Activated CD4-positive, alpha-beta T cell treated with anti-CD3 and anti-CD28 coated beads, Interleukin-2, Interleukin-6, amounts not matched to agents 100 ng/mL and 50 ng/mL, durations not matched to agents 16 hours and 8 hours (primary cell): Measurements from ENCODE around the gene ATP2C2.

Experiments used
- DNase-seq: peaks from one replicate; pipeline ENCODE4 v3.0.0-alpha.2; 2020

ATP2C2 gene

DNA sequence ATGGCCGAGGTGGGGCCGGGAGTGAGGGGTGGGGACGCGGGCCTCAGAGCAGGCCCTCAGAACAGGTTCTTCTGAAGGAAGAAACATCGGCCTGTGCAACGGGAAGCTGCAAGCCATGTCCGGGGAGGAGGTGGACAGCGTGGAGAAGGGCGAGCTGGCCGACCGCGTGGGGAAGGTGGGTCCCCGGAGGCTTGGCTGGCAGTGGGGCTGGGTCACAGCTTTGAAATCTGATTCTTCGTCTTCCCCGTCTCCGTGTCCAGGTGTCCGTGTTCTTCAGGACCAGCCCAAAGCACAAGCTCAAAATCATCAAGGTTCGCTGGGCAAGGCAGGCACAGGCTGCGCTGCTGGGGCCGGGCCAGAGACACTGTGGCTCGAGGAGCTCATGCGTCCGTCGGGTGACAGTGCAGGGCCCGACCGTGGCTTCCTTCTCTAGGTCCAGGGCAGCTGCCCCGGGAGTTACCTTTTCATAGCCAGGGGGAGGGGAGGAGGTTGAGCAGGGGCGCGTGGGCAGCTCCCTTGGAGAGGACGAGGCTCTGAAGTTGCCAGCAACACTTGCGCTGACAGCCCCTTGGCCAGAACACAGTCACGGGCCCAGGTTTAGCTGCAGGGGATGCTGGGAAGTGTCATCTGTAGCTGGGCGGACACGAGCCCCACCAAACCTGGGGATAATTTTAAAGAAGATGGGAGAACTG lies 84.9 kb downstream of the ATP2C2 start:
- DNase-seq: no peak

DNA sequence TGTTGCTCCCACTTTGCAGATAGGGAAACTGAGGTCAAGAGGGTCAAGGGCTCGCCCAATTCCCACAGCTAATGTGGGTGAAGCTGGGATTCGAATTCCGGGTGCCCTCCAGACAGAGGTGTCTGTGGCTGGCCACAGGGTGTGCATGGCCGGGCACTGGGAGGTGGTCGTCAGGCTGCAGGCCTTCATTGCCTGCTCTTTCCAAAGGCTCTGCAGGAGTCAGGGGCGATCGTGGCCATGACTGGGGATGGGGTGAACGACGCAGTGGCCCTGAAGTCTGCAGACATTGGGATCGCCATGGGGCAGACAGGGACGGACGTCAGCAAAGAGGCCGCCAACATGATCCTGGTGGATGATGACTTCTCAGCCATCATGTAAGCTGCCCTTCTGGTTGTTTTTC lies 86.3 kb downstream of the ATP2C2 start:
- no peak for DNase-seq

DNA sequence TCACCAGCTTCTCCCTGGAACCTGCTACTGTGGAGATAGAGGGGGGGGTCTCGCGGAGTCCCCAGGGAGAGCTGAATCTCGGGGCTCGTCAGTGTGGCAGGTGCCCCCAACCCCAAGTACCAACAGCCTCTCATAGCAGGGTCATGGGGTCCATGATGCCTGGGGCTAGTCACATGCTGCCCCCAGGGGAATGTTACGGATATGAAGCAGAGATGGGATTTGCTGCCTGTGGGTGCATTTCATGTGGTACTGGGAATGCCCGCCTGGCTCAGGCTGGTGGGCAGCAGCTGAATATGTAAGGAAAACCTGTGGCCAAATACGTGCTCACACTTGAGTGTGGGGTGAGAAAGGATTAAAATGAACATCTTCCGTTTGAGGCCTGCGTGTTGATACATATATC lies 86.7 kb downstream of the ATP2C2 start:
- DNase-seq: no peak

- DNase-seq: no peak
Measured at GRCh38 chr16:84458606-84459532, 90.5 kb downstream of the ATP2C2 start.

DNA sequence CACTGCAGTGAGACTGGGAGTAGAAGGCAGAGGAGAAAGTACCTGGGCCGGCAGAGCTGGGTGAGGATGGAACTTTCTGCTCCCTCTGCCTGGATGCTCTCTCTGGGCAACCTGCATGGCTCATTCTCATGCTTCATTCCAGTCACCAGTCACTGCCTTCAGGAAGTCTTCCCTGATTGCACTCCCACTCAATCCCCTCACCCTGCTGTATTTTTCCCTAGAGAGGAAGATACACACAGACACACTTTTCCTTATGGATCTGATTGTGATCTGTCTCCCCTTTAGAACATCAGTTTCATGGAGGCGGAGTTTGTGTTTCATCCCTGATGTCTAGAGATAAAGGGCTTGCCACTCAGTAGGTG lies 91.2 kb downstream of the ATP2C2 start:
- no peak for DNase-seq

DNA sequence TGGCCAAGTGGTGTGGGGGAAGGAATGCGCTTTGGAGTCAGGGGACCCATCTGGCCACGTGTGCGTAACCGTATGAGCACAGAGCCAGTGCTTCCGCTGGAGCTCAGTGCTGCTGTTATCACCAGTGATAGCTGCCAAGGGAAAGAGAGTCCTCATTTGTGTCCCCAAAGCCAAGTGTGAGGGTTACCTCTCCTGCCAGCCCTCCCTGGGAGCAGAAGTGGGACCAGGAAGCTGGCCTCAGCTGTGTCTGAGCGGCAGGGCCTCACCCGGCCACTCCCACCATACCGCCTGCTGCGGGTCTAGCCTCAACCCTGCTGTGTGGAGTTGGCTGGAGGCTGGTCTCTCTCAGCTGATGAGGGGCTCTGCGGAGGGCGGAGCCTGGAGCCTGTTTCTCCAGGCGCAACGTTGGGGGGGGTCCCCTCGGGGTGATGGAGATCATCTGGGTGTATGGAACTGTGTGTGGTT lies 91.6 kb downstream of the ATP2C2 start:
- no peak for DNase-seq

- no peak for DNase-seq
Measured at GRCh38 chr16:84460406-84461028, 92.2 kb downstream of the ATP2C2 start.

- no peak for DNase-seq
Measured at GRCh38 chr16:84461029-84461412, 92.7 kb downstream of the ATP2C2 start.

DNA sequence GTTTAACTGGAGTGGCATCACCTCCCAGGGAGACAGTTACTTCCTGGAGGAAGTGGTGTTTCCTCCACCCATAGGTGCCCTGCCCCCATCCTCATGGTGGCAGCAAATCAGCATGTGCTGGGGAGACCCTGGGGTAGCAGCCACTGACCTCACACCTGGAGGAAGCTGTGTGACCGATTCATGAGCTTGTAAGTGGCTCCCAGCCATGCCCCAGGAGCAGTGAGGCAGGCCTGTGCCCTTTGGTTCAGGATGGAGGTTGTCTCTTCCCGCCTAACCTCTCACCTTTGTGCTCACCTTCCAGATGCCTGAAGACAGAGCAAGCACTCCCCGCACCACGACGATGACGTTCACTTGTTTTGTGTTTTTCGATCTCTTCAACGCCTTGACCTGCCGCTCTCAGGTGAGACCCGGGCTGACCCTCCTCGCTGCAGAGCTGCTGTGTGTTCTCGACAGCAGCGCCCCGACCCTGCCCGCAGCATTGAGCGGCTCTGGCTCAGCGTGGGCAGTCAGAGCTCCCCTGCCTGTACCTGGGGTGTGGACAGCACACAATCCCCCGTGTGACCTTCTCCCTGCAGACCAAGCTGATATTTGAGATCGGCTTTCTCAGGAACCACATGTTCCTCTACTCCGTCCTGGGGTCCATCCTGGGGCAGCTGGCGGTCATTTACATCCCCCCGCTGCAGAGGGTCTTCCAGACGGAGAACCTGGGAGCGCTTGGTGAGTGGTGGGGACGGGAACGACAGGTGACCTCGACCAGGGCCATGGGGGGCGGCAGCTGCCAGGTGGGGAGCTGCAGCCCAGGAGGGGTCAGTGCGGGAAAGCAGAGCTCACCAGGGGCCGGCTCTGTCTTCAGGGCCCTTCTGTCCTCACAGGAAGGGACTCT lies 93.3 kb downstream of the ATP2C2 start:
- no peak for DNase-seq

GRCh38 chr16:84462296-84463210 lies 94.2 kb downstream of the ATP2C2 start:
- DNase-seq: no peak

DNA sequence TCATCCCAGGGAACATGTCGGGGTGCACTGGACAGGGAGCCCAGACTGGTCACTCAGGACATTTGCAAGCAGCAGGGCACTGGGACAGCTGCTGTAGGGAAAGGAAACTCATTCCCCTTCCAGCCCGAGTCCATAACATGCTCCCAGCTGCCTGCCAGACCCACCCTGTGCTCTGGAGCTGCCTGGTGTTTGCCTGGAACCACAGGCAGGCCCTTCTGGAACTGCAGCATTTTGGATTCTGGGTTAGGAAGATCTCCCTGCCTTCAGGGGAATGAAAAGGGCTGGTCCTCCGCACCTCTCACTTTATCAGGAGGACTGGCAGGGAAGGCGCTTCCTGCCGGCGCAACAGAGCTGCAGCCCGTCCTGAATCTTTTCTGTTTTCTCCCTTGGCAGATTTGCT lies 94.9 kb downstream of the ATP2C2 start:
- DNase-seq: no peak

DNA sequence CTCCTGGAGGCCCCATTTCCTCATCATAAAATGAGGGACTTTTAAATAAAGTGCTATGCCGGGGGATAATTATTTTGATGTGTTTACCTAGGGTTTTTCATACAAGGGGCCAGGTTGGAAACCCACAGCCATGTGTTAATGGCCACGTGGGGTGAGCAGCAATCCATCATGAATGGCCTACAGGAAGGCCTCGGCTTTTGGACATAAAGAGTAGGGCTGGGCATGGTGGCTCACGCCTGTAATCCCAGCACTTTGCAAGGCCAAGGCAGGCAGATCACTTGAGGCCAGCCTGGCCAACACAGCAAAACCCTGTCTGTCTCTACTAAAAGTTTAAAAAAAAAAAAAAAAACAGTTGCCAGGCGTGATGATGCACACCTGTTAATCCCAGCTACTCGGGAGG lies 95.8 kb downstream of the ATP2C2 start:
- DNase-seq: no peak

DNA sequence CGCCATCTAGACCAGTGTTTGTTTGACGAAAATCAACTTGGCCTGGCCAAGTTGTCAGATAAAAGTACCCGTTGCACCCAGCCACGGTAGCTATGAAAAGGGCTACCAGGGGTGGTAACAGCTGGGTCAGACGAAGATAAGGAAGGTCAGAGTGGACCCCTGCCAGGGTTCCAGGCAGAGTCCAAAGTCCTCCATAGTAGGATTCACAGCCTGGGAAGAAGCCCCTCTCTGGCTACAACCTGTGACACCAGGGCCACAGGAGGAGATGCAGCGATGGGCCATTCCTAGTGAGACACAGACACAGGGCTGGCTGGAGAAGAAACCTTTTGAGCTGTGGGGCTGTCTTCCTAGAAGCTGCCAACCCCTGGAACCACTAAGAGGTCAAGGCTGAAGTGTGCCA lies 96.8 kb downstream of the ATP2C2 start:
- DNase-seq: no peak

DNA sequence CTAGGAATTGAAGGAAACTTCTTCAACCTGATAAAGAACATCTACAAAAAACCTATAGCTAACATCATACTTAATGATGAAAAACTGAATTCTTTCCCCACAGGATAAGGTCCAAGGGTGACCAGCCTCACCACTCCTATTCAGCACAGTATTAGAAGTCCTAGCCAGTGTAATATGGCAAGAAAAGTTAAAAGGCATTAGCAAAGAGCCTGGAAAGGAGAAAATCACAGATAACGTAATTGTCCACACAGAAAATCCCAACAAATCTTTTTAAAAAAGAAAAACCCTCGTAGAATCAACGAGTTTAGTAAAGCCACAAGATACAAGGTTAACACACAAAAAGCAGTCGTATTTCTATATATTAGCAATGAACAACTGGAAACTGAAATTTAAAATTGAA lies 98.4 kb downstream of the ATP2C2 start:
- DNase-seq: no peak

- DNase-seq: no peak
Measured at GRCh38 chr16:84467256-84467655, 98.9 kb downstream of the ATP2C2 start.

- DNase-seq: no peak
Measured at GRCh38 chr16:84467709-84468108, 99.4 kb downstream of the ATP2C2 start.

DNA sequence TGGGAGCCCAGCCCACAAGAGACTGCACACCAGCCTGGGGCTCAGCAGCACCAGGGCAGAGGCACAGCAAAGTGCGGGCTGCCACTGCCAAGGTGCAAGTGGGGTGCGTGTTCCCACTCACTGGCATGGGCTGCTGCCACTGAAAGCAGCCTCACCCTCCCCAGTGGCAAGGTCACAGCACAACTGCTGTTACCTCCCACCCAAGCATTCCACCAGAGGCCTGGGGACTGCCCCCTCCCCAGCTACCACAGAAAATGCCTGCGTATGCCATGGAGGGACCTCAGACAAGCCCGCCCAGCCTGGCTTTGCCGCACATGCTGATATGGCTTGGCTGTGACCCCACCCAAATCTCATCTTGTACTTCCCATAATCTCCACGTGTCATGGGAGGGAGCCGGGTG lies 103.0 kb downstream of the ATP2C2 start:
- DNase-seq: no peak

- no peak for DNase-seq
Measured at GRCh38 chr16:84471966-84472365, 103.6 kb downstream of the ATP2C2 start.

GRCh38 chr16:84475643-84476240 lies 107.4 kb downstream of the ATP2C2 start:
- DNase-seq: no peak

- DNase-seq: no peak
Measured at GRCh38 chr16:84476401-84476800, 108.1 kb downstream of the ATP2C2 start.

GRCh38 chr16:84477661-84478060 lies 109.3 kb downstream of the ATP2C2 start:
- no peak for DNase-seq
